ENCODE data around the gene PSMD13.

PSMD13 gene

DNA sequence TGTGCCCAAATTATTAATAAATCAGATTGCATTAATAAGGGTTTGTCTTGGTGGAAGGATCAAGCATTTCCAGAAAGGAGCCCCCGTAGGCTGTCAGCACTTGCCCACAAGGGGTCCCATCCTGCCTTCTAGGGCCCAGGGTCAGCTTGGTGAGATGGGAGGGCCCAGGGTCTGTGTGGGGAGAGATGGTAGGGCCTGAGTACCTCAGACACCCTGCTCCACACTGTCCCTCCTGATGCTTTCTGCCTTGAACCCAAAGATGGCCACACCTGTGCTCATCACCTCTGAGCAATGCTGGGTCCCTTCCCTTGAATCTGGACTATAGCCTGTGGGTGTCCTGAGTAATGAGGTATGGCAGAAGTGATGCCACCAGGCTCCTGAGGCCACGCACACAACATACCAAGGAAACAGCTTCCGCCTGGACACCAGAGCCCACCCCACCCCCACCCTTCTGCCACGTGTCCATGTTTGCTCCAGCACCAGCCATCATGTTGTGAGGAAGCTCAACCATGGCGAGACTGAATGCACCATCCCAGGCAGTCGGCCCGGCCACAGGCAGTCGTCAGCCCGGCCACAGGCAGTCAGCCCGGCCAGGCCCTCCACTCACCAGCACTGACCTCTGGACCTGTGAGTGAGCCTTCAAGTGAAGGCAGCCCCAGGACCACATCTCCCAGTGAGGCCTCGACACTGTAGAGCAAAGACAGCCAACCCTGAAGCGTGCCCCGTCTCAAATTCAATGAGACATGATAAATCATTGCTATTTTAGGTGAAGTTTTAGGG, 36.4 kb upstream of the PSMD13 start:
- no peak for DNase-seq
- Histone ChIP-seq H3K9me2 (replicated peaks; ENCODE audit: insufficient read depth, low read length) (no peaks in the 10 kb centered on the region), H3K9ac (ENCODE audit: low read length) (no peak overlapping the region), H4K20me1 (ENCODE audit: insufficient read depth, low read length) (no peaks in the 10 kb centered on the region; the same call in 1 of the 2 replicates), H3K79me2 (ENCODE audit: low read length) (peaks cover 9% of the 10 kb centered on the region), H2AFZ (ENCODE audit: low read length) (no peak overlapping the region), H3K4me1 (ENCODE audit: low read length) (no peaks in the 10 kb centered on the region), H3K4me3 (ENCODE audit: low read length) (no peak overlapping the region), H3F3A (ENCODE audit: insufficient read depth, low read length) (no peaks in the 10 kb centered on the region), H3K36me3 (replicated peaks; ENCODE audit: insufficient read depth, low read length) (no peaks in the 10 kb centered on the region; the same call in 1 of the 2 replicates), H3K4me2 (ENCODE audit: low read depth, low read length) (no peak overlapping the region), H3K27me3 (replicated peaks; ENCODE audit: insufficient read depth, low read length) (no peaks in the 10 kb centered on the region), H3K27ac (ENCODE audit: low read length) (no peak overlapping the region), H3K9me3 (replicated peaks; ENCODE audit: insufficient read depth, low read length) (no peaks in the 10 kb centered on the region)
- no peak for TF ChIP-seq EZH2phosphoT487 (IDR thresholded peaks at IDR 0.05; ENCODE audit: low read length)
- TF ChIP-seq, protein P1, sequence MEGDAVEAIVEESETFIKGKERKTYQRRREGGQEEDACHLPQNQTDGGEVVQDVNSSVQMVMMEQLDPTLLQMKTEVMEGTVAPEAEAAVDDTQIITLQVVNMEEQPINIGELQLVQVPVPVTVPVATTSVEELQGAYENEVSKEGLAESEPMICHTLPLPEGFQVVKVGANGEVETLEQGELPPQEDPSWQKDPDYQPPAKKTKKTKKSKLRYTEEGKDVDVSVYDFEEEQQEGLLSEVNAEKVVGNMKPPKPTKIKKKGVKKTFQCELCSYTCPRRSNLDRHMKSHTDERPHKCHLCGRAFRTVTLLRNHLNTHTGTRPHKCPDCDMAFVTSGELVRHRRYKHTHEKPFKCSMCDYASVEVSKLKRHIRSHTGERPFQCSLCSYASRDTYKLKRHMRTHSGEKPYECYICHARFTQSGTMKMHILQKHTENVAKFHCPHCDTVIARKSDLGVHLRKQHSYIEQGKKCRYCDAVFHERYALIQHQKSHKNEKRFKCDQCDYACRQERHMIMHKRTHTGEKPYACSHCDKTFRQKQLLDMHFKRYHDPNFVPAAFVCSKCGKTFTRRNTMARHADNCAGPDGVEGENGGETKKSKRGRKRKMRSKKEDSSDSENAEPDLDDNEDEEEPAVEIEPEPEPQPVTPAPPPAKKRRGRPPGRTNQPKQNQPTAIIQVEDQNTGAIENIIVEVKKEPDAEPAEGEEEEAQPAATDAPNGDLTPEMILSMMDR (IDR thresholded peaks at IDR 0.05; ENCODE audit: low read length) = no peak
- TF ChIP-seq EZH2 (optimal IDR thresholded peaks at IDR 0.05; ENCODE audit: low read depth, low read length) = no peak

DNA sequence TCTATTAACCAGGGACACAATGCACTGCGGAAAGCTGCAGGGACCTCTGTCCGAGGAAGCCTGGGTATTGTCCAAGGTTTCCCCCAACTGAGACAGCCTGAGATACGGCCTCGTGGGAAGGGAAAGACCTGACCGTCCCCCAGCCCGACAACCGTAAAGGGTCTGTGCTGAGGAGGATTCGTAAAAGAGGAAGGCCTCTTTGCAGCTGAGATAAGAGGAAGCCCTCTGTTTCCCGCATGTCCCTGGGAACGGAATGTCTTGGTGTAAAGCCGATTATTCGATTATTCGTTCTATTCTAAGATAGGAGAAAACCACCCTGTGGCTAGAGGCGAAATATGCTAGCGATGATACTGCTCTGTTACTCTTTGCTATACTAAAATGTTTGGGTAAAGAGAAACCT, 34.8 kb upstream of the PSMD13 start:
- Histone ChIP-seq H3K79me2 (ENCODE audit: low read length) (peaks cover 24% of the 10 kb centered on the region), H3K27me3 (replicated peaks; ENCODE audit: insufficient read depth, low read length) (no peaks in the 10 kb centered on the region), H3K36me3 (replicated peaks; ENCODE audit: insufficient read depth, low read length) (no peaks in the 10 kb centered on the region; the same call in 1 of the 2 replicates), H3K27ac (ENCODE audit: low read length) (no peak overlapping the region), H3K9ac (ENCODE audit: low read length) (no peak overlapping the region), H2AFZ (ENCODE audit: low read length) (no peak overlapping the region), H3K4me3 (ENCODE audit: low read length) (no peak overlapping the region), H3K4me1 (ENCODE audit: low read length) (peaks cover 5% of the 10 kb centered on the region; the same call in 1 of the 2 replicates), H3K9me2 (replicated peaks; ENCODE audit: insufficient read depth, low read length) (no peaks in the 10 kb centered on the region), H3K4me2 (ENCODE audit: low read depth, low read length) (no peak overlapping the region), H4K20me1 (ENCODE audit: insufficient read depth, low read length) (no peaks in the 10 kb centered on the region; the same call in 1 of the 2 replicates), H3F3A (ENCODE audit: insufficient read depth, low read length) (no peaks in the 10 kb centered on the region), H3K9me3 (replicated peaks; ENCODE audit: insufficient read depth, low read length) (no peaks in the 10 kb centered on the region)
- no peak for TF ChIP-seq EZH2phosphoT487 (IDR thresholded peaks at IDR 0.05; ENCODE audit: low read length)
- TF ChIP-seq, protein P1 (IDR thresholded peaks at IDR 0.05; ENCODE audit: low read length) = no peak
- no peak for DNase-seq

DNA sequence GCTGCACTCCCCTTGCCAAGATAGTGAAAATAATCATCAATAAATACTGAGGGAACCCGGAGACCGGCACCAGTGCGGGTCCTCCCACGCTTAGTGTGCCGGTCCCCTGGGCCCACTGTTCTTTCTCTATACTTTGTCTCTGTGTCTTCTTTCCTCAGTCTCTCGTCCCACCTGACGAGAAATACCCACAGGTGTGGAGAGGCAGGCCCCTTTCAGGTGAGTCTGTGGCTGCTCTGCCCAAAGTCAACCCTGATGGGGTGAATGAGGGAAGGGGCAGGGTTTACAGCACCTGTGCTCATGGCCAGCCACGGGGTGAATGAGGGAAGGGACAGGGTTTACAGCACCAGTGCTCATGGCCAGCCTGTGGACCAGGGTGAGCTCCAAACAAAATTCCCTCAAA, 34.3 kb upstream of the PSMD13 start:
- H3K4me1 ChIP-seq (ENCODE audit: low read length) = peaks cover 5% of the 10 kb centered on the region; the same call in 1 of the 2 replicates
- H3K79me2 ChIP-seq (ENCODE audit: low read length) = peaks cover 27% of the 10 kb centered on the region
- H3K36me3 ChIP-seq (replicated peaks; ENCODE audit: insufficient read depth, low read length) = no peaks in the 10 kb centered on the region; the same call in 1 of the 2 replicates
- H3K4me3 ChIP-seq (ENCODE audit: low read length) = no peak overlapping the region
- no peak overlapping the region for H3K27ac ChIP-seq (ENCODE audit: low read length)
- no peaks in the 10 kb centered on the region; the same call in 1 of the 2 replicates for H4K20me1 ChIP-seq (ENCODE audit: insufficient read depth, low read length)
- no peak overlapping the region for H3K9ac ChIP-seq (ENCODE audit: low read length)
- no peaks in the 10 kb centered on the region for H3K9me2 ChIP-seq (replicated peaks; ENCODE audit: insufficient read depth, low read length)
- TF ChIP-seq, protein P1 (IDR thresholded peaks at IDR 0.05; ENCODE audit: low read length) = no peak
- TF ChIP-seq EZH2phosphoT487 (IDR thresholded peaks at IDR 0.05; ENCODE audit: low read length) (no peak), EZH2 (optimal IDR thresholded peaks at IDR 0.05; ENCODE audit: low read depth, low read length) (no peak)
- no peak overlapping the region for H2AFZ ChIP-seq (ENCODE audit: low read length)
- no peak for DNase-seq
- no peaks in the 10 kb centered on the region for H3K27me3 ChIP-seq (replicated peaks; ENCODE audit: insufficient read depth, low read length)
- H3F3A ChIP-seq (ENCODE audit: insufficient read depth, low read length) = peaks cover under 1% of the 10 kb centered on the region; the same call in 1 of the 2 replicates
- no peaks in the 10 kb centered on the region for H3K9me3 ChIP-seq (replicated peaks; ENCODE audit: insufficient read depth, low read length)
- H3K4me2 ChIP-seq (ENCODE audit: low read depth, low read length) = no peak overlapping the region

Measured in MM.1S (cell line).